ENCODE results near the gene PPME1. TPM values are rescaled to one million over a fixed set of nuclear protein-coding genes. Genes with fewer than 3 reads are reported as not detected.

The PPME1 gene
- polyA plus RNA-seq, 1 donor, result 27.8 TPM

DNA sequence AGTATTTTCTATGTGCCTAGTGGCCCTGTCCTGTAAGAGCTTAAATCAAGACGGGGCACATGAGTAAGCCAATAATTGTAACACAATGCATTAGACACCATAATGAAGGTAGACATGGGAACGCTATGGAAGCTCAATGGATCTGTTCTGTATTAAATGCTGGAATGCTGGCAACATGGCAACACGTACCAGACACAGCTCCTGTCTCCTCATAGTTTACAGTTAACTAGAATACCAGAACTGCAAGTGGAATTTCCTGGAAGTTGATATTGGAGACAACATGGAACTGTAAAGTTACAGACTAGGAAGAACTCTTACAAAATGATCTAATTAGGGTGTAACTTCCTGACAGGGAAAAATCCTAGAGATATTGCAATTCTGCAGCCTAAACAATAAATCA, 127.9 kb downstream of the PPME1 start:
- DNase-seq, result no peak
- H3K27ac ChIP-seq (ENCODE audit: low read length), result no peak overlapping the region

More for the DNA sequence above, 127.9 kb downstream of the PPME1 start:
- Histone ChIP-seq H3K27me3 (ENCODE audit: control insufficient read depth, insufficient read depth, low read length) (peaks cover 2% of the 10 kb centered on the region), H3K9me3 (ENCODE audit: control insufficient read depth, low read depth, low read length) (no peaks in the 10 kb centered on the region), H3K36me3 (ENCODE audit: control insufficient read depth, insufficient read depth, low read length) (no peaks in the 10 kb centered on the region), H3K4me1 (ENCODE audit: control insufficient read depth, insufficient read depth, low read length) (no peaks in the 10 kb centered on the region), H3K4me3 (ENCODE audit: low read length) (no peak overlapping the region)
- WGBS (ENCODE audit: insufficient coverage, low lambda C conversion rate), result no CpG with 5 or more reads among the region's 3 CpGs

Other genes starting within 250 kb of the PPME1 start
- gene DNAJB13, start 220.3 kb upstream of the PPME1 start, polyA plus RNA-seq, result 0.22 TPM
- 47.7 TPM for gene UCP2, start 188.4 kb upstream of the PPME1 start, polyA plus RNA-seq
- 2.3 TPM for gene UCP3, start 162.2 kb upstream of the PPME1 start, polyA plus RNA-seq
- gene C2CD3, start 287 bp upstream of the PPME1 start, polyA plus RNA-seq, result 12.3 TPM
- 1.3 TPM for gene P4HA3, start 140.4 kb downstream of the PPME1 start, polyA plus RNA-seq
- 6.7 TPM for gene PGM2L1, start 227.1 kb downstream of the PPME1 start, polyA plus RNA-seq